Heart left ventricle (tissue), 16 donors: ENCODE data around the gene UGGT2. TPM values are rescaled to one million over a fixed set of nuclear protein-coding genes. Genes with fewer than 3 reads are reported as not detected.

Experiments used
- ATAC-seq, 4 donors: fragments of 200-7000 bp; cut with Tn5 transposase; one replicate each; pipeline ENCODE4 v1.9.1; 2020 to 2022; ENCODE audit warnings: moderate library complexity in 4 of 4, mild to moderate bottlenecking in 3 of 4, moderate number of reproducible peaks in 1 of 4
- DNase-seq, 5 donors: peaks; one replicate each; pipeline ENCODE4 v3.0.0-alpha.2; 2020
- H3K27ac ChIP-seq, 12 donors: fragments of 200-600 bp; sonication (generic) in 4 of 12; one replicate each; pipeline versions ENCODE4 v1.5.0 to v1.8.0; 2016 to 2022; ENCODE audit warnings: mild to moderate bottlenecking in 2 of 12
- H3K27me3 ChIP-seq, 9 donors: fragments of 200-600 bp; sonication (generic) in 2 of 9; one replicate each; pipeline versions ENCODE4 v1.5.1 to v1.8.0; 2016 to 2022; ENCODE audit warnings: mild to moderate bottlenecking in 3 of 9
- H3K36me3 ChIP-seq, 9 donors: fragments of 200-600 bp; sonication (generic) in 2 of 9; one replicate each; pipeline versions ENCODE4 v1.5.0 to v1.8.0; 2018 to 2022; ENCODE audit warnings: mild to moderate bottlenecking in 2 of 9
- H3K4me1 ChIP-seq, 12 donors: fragments of 200-600 bp; sonication (generic) in 4 of 12; one replicate each; pipeline versions ENCODE4 v1.5.0 to v1.8.0; 2016 to 2022; ENCODE audit warnings: mild to moderate bottlenecking in 3 of 12
- H3K4me3 ChIP-seq, 12 donors: fragments of 200-600 bp; sonication (generic) in 4 of 12; one replicate each; pipeline versions ENCODE4 v1.5.0 to v1.8.0; 2017 to 2022; ENCODE audit warnings: mild to moderate bottlenecking in 9 of 12, moderate library complexity in 4 of 12
- H3K9me3 ChIP-seq, 12 donors: fragments of 200-600 bp; sonication (generic) in 4 of 12; one replicate each; pipeline versions ENCODE4 v1.5.0 to v1.8.0; 2016 to 2022; ENCODE audit warnings: mild to moderate bottlenecking in 1 of 12
- CTCF ChIP-seq, 12 donors: fragments of 200-600 bp; sonication (generic) in 4 of 12; IDR thresholded peaks; one replicate each; pipeline versions ENCODE4 v1.5.0 to v1.8.0; 2018 to 2022; ENCODE audit warnings: antibody characterized with exemption in 12 of 12, mild to moderate bottlenecking in 5 of 12
- POLR2A ChIP-seq, 2 donors: fragments of 450-650 bp; IDR thresholded peaks; one replicate each; pipeline ENCODE4 v1.6.1; 2017; ENCODE audit warnings: antibody characterized with exemption in 2 of 2, mild to moderate bottlenecking in 2 of 2, moderate library complexity in 2 of 2
- WGBS, 4 donors: extraction: QIAGEN DNeasy Blood & Tissue Kit in 2 of 4; methylation state at CpG; one replicate each; pipeline versions ENCODE4 v1.1.5 to v1.1.7; 2013 to 2018; 5-methylcytosine and 5-hydroxymethylcytosine counted together
- intact Hi-C, 10 donors: fragments of 100-400 bp; cut with DNase I; formaldehyde crosslinking; loops; one replicate each; pipeline versions ENCODE4 v1.11.1 to v1.14.2; 2022
- polyA plus RNA-seq, 2 donors: library from polyadenylated mRNA; stranded (reverse); fragments of 200-250 nt; gene quantifications; one replicate each; pipeline ENCODE4 v1.2.3, GENCODE V29; 2013
- total RNA-seq, 9 donors: library from RNA; depleted of rRNA in 2 of 9; stranded (reverse); fragments of >200 nt in 2 of 9; fragmentation: NEBNext Ultra II Directional in 3 of 9; extraction: Animal tissue kit (Norgen Biotek cat#: 25700) in 3 of 9; gene quantifications; one replicate each; pipeline versions ENCODE4 v1.1.0 to v1.2.4, GENCODE V29; 2016 to 2023
- donor health status: ischemic (EF 13 %, LVEDD 7.1; RV severe dilation, severe dysfunction).
- donor health status: healthy with polysubstance abuse.
- donor health status: DM: no; HTN: yes; CAD: no.
- donor health status: DM: no; HTN: no; CAD: no.
- donor health status: ischemic (EF 25% LVEDD 6.9; RV normal size, moderate dysfunction).
- donor health status: ischemic (EF 25% LVEDD 5.7; RV mildly dilated, moderate dysfunction).
- donor health status: healthy.
- donor health status: DM: yes; HTN: yes; CAD: no.
- donor health status: ischemic (EF 35%, LVEDD 5.7; RV mildly dilated, moderate dysfunction).
- donor health status: nonischemic (EF 11% LVEDD 7.7; RV severe dilation, severe dysfunction).
- donor health status: DM: yes; HTN: yes; CAD: no.
- donor health status: PGD.
- donor health status: ischemic (EF 29% LVEDD 5.4; RV normal size, mild dysfunction).
- donor health status: nonischemic (EF 23%, LVEDD 6.1; RV moderate dilation, normal function).

The UGGT2 gene
- total and polyA plus RNA-seq, 11 donors, result 4.3 to 15.9 (median 13.3) TPM

DNA sequence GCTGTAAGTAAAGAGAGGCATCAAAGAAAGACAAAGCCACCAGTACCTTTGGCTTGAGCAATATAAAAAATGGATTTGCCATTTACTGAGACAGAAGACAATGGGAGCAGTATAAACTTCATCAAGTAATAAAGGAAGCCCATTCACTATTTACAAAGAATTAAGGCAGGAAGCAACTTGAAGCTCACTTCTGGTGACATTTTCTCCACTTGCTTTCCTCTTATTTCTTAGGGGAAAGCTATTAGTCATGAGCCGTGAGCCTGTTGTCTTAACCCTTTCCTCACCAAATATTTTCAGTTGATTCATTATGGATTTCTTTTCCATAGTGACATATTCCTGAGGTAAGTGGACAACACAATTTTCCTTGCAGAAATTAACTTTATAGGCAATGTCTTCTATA lies 219.5 kb downstream of the UGGT2 start:
- Histone ChIP-seq H3K4me1 (peaks cover 0 to 9% (median 2%) of the 10 kb centered on the region in 12 donors), H3K4me3 (no peak overlapping the region), H3K27ac (no peak overlapping the region), H3K36me3 (no peaks in the 10 kb centered on the region), H3K9me3 (peaks cover 0 to 30% (median 7%) of the 10 kb centered on the region in 12 donors), H3K27me3 (no peaks in the 10 kb centered on the region)
- WGBS, 4 donors, result 10 to 25% (median 13%) methylated on average over 1 of the region's 1 CpG
- DNase-seq (no peak), ATAC-seq (peak in 1 of 4 donors; percentile 41)
- TF ChIP-seq CTCF (IDR thresholded peaks at IDR 0.05), result no peak
- no peak for TF ChIP-seq POLR2A (IDR thresholded peaks at IDR 0.05)
- intact Hi-C loops, result loop anchor here (1.0 to 10.0 kb wide), 15 partner anchors 206 to 649 kb away; no protein-coding TSS in a partner anchor

GRCh38 chr13:95833126-95833525 lies 220.1 kb downstream of the UGGT2 start:
- Histone ChIP-seq H3K4me3 (no peak overlapping the region), H3K27ac (no peak overlapping the region), H3K4me1 (peaks cover 0 to 9% (median 2%) of the 10 kb centered on the region in 12 donors), H3K27me3 (no peaks in the 10 kb centered on the region), H3K36me3 (no peaks in the 10 kb centered on the region), H3K9me3 (peaks cover 0 to 26% (median 4%) of the 10 kb centered on the region in 12 donors)
- intact Hi-C loops, result loop anchor here (5.0 to 10.0 kb wide), 11 partner anchors 206 to 648 kb away; no protein-coding TSS in a partner anchor
- no peak for TF ChIP-seq POLR2A (IDR thresholded peaks at IDR 0.05)
- WGBS, 4 donors, result 92 to 98% (median 94%) methylated on average over 1 of the region's 1 CpG
- ATAC-seq (no peak), DNase-seq (no peak)

GRCh38 chr13:95822303-95822702 lies 230.9 kb downstream of the UGGT2 start:
- Histone ChIP-seq H3K9me3 (no peaks in the 10 kb centered on the region), H3K4me1 (no peaks in the 10 kb centered on the region), H3K36me3 (peaks cover 0 to 13% (median 10%) of the 10 kb centered on the region in 9 donors), H3K27ac (no peak overlapping the region), H3K4me3 (no peak overlapping the region), H3K27me3 (no peaks in the 10 kb centered on the region)
- TF ChIP-seq CTCF (IDR thresholded peaks at IDR 0.05) (no peak), POLR2A (IDR thresholded peaks at IDR 0.05) (no peak)
- WGBS, 4 donors, result 96 to 97% (median 96%) methylated on average over 5 of the region's 5 CpGs
- ATAC-seq (no peak), DNase-seq (no peak)
- intact Hi-C loops, result no loop called here

DNA sequence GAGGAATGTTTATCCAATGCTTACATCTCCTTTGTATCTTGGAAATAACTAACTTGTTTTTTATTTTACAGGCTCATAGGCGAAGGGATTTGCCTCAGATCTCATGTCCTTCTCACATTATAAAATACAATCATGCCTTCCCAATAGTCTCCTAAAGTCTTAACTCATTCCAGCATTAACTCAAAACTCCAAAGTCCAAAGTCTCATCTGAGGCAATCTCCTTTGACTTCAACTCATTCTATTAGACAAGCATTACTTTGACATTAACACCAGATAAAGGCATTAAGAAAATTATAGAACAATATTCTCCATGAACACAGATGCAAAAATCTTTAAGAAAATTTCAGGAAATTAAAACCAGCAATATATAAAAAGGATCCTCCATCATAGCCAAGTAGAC lies 238.7 kb downstream of the UGGT2 start:
- peaks cover 0 to 40% (median 10%) of the 10 kb centered on the region in 12 donors for H3K9me3 ChIP-seq
- ATAC-seq (no peak), DNase-seq (no peak)
- no peaks in the 10 kb centered on the region for H3K27me3 ChIP-seq
- H3K4me1 ChIP-seq, result no peaks in the 10 kb centered on the region
- H3K4me3 ChIP-seq, result no peak overlapping the region
- intact Hi-C loops, result no loop called here
- 94 to 100% (median 97%) methylated on average over 1 of the region's 1 CpG for WGBS, 4 donors
- TF ChIP-seq POLR2A (IDR thresholded peaks at IDR 0.05) (no peak), CTCF (IDR thresholded peaks at IDR 0.05) (no peak)
- peaks cover 0 to 30% (median 5%) of the 10 kb centered on the region in 9 donors for H3K36me3 ChIP-seq
- H3K27ac ChIP-seq, result no peak overlapping the region

DNA sequence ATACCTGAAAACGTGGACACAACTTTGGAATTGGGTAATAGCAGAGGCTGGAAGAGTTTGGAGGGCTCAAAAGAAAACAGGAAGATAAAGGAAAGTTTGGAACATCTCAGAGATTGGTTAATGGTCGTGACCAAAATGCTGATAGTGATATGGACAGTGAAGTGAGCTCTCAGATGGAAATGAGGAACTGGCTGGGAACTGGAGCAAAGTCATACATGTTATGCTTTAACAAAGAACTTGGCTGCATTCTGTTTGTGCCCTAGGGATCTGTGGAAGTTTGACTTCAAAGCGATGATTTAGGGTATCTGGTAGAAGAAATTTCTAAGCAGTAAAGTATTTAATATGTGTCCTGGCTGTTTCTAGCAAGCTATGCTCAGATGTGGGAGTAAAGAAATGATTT lies 240.1 kb downstream of the UGGT2 start:
- ATAC-seq (no peak), DNase-seq (no peak)
- intact Hi-C loops, result no loop called here
- Histone ChIP-seq H3K27me3 (no peaks in the 10 kb centered on the region), H3K27ac (no peak overlapping the region), H3K9me3 (peaks cover 0 to 42% (median 12%) of the 10 kb centered on the region in 12 donors), H3K36me3 (peaks cover 0 to 30% (median 5%) of the 10 kb centered on the region in 9 donors), H3K4me3 (no peak overlapping the region), H3K4me1 (no peaks in the 10 kb centered on the region)
- 93 to 95% (median 94%) methylated on average over 3 of the region's 3 CpGs for WGBS, 4 donors
- TF ChIP-seq CTCF (IDR thresholded peaks at IDR 0.05), result no peak
- TF ChIP-seq POLR2A (IDR thresholded peaks at IDR 0.05), result no peak
